HEK293T (cell line): ENCODE measurements around the gene NTN4.

Experiments used
- ARNT ChIP-seq: fragments of 450-650 bp; IDR thresholded peaks from 2 replicates; pipeline ENCODE4 v1.6.1; 2017; ENCODE audit warnings: mild to moderate bottlenecking
- BHLHE40 ChIP-seq: fragments of 450-650 bp; IDR thresholded peaks from 2 replicates; pipeline ENCODE4 v1.6.1; 2016; ENCODE audit warnings: mild to moderate bottlenecking, moderate library complexity, borderline replicate concordance
- CTBP1 ChIP-seq: fragments of 450-650 bp; IDR thresholded peaks from 2 replicates; pipeline ENCODE4 v1.6.1; 2016; ENCODE audit warnings: borderline replicate concordance
- ELF4 ChIP-seq: fragments of 450-650 bp; IDR thresholded peaks from 2 replicates; pipeline ENCODE4 v1.6.1; 2017; ENCODE audit warnings: antibody characterized with exemption
- FOXA1 ChIP-seq: fragments of 450-650 bp; IDR thresholded peaks from 2 replicates; pipeline ENCODE4 v1.6.1; 2016; ENCODE audit warnings: mild to moderate bottlenecking
- FOXK2 ChIP-seq: fragments of 450-650 bp; IDR thresholded peaks from 2 replicates; pipeline ENCODE4 v1.6.1; 2016; ENCODE audit warnings: mild to moderate bottlenecking
- FOXM1 ChIP-seq: fragments of 450-650 bp; IDR thresholded peaks from 2 replicates; pipeline ENCODE4 v1.6.1; 2017; ENCODE audit warnings: mild to moderate bottlenecking, borderline replicate concordance
- HDGF ChIP-seq: fragments of 450-650 bp; IDR thresholded peaks from 2 replicates; pipeline ENCODE4 v1.6.1; 2017; ENCODE audit warnings: antibody characterized with exemption, borderline replicate concordance
- L3MBTL2 ChIP-seq: fragments of 450-650 bp; conservative IDR thresholded peaks from 2 replicates; pipeline ENCODE4 v1.6.1; 2016; ENCODE audit warnings: mild to moderate bottlenecking
- NFRKB ChIP-seq: fragments of 450-650 bp; IDR thresholded peaks from 2 replicates; pipeline ENCODE4 v1.6.1; 2016; ENCODE audit warnings: mild to moderate bottlenecking, moderate library complexity
- PKNOX1 ChIP-seq: fragments of 450-650 bp; IDR thresholded peaks from 2 replicates; pipeline ENCODE4 v1.6.1; 2016
- SP1 ChIP-seq: fragments of 450-650 bp; IDR thresholded peaks from 2 replicates; pipeline ENCODE4 v1.6.1; 2017
- SUZ12 ChIP-seq: fragments of 450-650 bp; IDR thresholded peaks from 2 replicates; pipeline ENCODE4 v1.6.1; 2016; ENCODE audit warnings: mild to moderate bottlenecking
- ZNF384 ChIP-seq: fragments of 450-650 bp; IDR thresholded peaks from 2 replicates; pipeline ENCODE4 v1.6.1; 2016

- TF ChIP-seq NFRKB, result no peak
- no peak for TF ChIP-seq FOXK2
- no peak for TF ChIP-seq BHLHE40
- TF ChIP-seq PKNOX1, result no peak
- no peak for TF ChIP-seq HDGF
- TF ChIP-seq FOXM1, result no peak
- no peak for TF ChIP-seq ELF4
- no peak for TF ChIP-seq ARNT
- TF ChIP-seq CTBP1, result no peak
- TF ChIP-seq SP1, result no peak
- TF ChIP-seq ZNF384, result no peak
- TF ChIP-seq L3MBTL2, result no peak
- no peak for TF ChIP-seq SUZ12
- TF ChIP-seq FOXA1, result no peak
Measured at GRCh38 chr12:95742586-95742985, 48.0 kb downstream of the NTN4 start.
